ENCODE data around the gene RESF1.

The RESF1 gene

DNA sequence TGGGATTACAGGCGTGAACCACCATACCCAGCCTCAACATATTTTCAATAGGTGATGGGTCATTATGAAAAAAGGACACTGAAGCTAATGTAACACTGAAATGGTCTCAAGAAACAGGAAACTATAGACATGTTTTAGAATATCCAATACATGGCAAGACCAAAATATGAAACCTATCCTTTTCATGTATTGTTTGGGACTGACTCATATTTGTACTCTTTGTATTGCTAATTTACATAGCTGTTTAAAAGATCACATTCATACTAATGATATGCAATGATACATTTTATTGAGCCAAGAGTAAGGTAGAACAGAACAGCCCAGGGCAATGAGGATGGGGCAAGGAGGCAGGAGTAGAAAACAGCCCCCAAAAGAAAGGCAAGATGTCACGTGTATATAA, 32.6 kb downstream of the RESF1 start:
- no peaks in the 10 kb centered on the region for H3K27me3 ChIP-seq (ENCODE audit: low read depth, low read length)
- H3K36me3 ChIP-seq (ENCODE audit: control insufficient read depth in 1 of 2, insufficient read depth in 2 of 2, low read length in 2 of 2): peaks cover 11 to 32% of the 10 kb centered on the region in 2 donors
- no peaks in the 10 kb centered on the region for H3K9me3 ChIP-seq (ENCODE audit: control insufficient read depth in 1 of 2, low read length in 2 of 2)
- H3K4me1 ChIP-seq (ENCODE audit: control insufficient read depth in 1 of 2, insufficient read depth in 2 of 2, low read length in 2 of 2): no peaks in the 10 kb centered on the region
- H3K27ac ChIP-seq (ENCODE audit: low read length): no peak overlapping the region
- H3K4me3 ChIP-seq (ENCODE audit: low read depth in 1 of 2, low read length in 2 of 2): no peak overlapping the region

DNA sequence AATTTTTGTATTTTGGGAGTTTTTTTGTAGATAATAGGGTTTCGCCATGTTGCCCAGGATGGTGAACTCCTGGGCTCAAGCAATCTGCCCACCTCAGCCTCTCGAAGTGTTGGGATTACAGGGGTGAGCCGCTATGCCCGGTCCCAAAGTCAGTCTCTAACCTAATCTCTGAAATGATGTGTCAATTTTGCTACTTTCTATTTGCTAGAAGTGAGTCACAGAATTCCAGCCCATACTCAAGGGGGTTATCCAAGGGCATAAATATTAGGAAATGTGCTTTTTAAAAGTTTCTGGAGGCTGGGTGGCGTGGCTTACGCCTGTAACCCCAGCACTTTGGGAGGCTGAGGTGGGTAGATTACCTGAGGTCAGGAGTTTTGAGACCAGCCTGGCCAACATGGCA, 40.5 kb downstream of the RESF1 start:
- Histone ChIP-seq H3K9me3 (ENCODE audit: control insufficient read depth in 1 of 2, low read length in 2 of 2) (no peaks in the 10 kb centered on the region), H3K27me3 (ENCODE audit: low read depth, low read length) (no peaks in the 10 kb centered on the region), H3K36me3 (ENCODE audit: control insufficient read depth in 1 of 2, insufficient read depth in 2 of 2, low read length in 2 of 2) (peaks cover 0 to 50% of the 10 kb centered on the region in 2 donors), H3K4me3 (ENCODE audit: low read depth in 1 of 2, low read length in 2 of 2) (no peak overlapping the region), H3K27ac (ENCODE audit: low read length) (no peak overlapping the region), H3K4me1 (ENCODE audit: control insufficient read depth in 1 of 2, insufficient read depth in 2 of 2, low read length in 2 of 2) (no peaks in the 10 kb centered on the region)

DNA sequence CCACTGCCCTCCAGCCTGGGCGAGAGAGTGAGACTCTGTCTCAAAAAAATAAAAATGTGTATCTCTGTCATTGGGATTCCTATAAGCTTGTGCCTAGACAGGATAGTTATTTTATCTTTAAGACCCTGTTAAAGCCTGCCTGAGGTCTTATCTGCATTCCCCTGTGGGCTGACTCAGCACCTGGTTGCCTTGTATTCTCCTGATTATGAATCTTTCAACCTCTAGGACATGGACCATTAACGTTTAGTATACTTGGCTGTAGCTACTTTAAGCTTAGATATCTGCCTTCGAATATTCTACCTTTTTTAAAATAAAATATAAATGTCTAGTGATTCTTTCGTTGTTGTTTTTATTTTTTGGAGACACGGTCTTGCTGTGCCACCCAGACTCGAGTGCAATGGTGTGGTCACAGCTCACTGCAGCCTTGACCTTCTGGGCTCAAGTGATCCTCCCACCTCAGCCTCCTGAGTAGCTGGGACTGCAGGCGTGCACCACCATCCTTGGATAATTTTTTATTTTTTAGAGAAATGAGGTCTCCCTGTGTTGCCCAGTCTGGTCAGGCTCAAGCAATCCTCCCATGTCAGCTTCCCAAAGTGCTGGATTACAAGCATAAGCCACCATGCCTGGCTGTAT, 41.3 kb downstream of the RESF1 start:
- Histone ChIP-seq H3K27ac (ENCODE audit: low read length) (no peak overlapping the region), H3K27me3 (ENCODE audit: low read depth, low read length) (no peaks in the 10 kb centered on the region), H3K9me3 (ENCODE audit: control insufficient read depth in 1 of 2, low read length in 2 of 2) (no peaks in the 10 kb centered on the region), H3K4me1 (ENCODE audit: control insufficient read depth in 1 of 2, insufficient read depth in 2 of 2, low read length in 2 of 2) (no peaks in the 10 kb centered on the region), H3K36me3 (ENCODE audit: control insufficient read depth in 1 of 2, insufficient read depth in 2 of 2, low read length in 2 of 2) (peaks cover 0 to 47% of the 10 kb centered on the region in 2 donors), H3K4me3 (ENCODE audit: low read depth in 1 of 2, low read length in 2 of 2) (no peak overlapping the region)

DNA sequence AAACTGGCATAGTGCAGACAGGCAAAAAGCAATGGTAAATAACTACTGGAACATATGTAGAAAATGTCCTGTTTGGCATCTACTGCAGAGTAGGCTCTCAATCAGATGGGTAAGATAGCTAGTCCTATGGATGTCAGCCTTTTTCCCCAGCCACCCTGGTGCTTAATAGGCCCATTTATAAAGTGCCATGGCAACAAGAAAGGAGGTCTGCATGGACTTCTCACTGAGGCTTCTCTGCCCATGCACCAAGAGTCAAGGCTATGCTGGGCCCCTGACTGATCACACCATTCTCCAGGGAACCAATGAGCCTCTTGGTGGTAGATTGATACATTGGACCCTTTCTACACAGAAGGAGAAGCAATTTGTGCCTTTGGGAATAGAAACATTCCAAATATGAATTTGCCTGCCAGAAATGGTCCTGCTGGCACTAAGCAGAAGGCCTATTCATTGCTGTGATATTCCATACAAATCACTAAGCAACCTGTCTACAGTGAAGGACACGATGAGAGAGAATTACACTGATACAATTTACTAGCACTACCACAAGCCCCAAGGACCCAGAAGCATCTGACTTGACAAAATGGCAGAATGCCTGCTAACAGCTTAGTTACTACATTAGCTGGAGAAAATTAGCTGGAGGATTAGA, 43.8 kb downstream of the RESF1 start:
- Histone ChIP-seq H3K4me1 (ENCODE audit: control insufficient read depth in 1 of 2, insufficient read depth in 2 of 2, low read length in 2 of 2) (no peaks in the 10 kb centered on the region), H3K27me3 (ENCODE audit: low read depth, low read length) (no peaks in the 10 kb centered on the region), H3K4me3 (ENCODE audit: low read depth in 1 of 2, low read length in 2 of 2) (no peak overlapping the region), H3K36me3 (ENCODE audit: control insufficient read depth in 1 of 2, insufficient read depth in 2 of 2, low read length in 2 of 2) (peaks cover 0 to 26% of the 10 kb centered on the region in 2 donors), H3K27ac (ENCODE audit: low read length) (no peak overlapping the region), H3K9me3 (ENCODE audit: control insufficient read depth in 1 of 2, low read length in 2 of 2) (no peaks in the 10 kb centered on the region)

DNA sequence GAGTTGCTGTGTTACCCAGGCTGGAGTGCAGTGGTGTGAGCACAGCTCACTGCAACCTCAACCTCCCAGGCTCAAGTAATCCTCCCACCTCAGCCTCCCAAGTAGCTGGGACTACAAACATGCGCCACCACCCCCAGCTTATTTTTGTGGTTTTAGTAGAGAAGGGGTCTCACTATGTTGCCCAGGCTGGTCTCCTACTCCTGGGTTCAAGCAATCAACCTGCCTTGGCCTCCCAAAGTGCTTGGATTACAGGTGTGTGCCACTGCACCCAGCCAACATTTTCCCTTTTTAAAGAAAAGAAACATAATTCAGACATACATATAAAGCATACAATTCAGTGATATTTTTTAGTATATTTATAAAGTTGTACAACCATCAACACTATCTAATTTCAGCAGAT, 44.4 kb downstream of the RESF1 start:
- H3K4me3 ChIP-seq (ENCODE audit: low read depth in 1 of 2, low read length in 2 of 2): no peak overlapping the region
- peaks cover 0 to 22% of the 10 kb centered on the region in 2 donors for H3K36me3 ChIP-seq (ENCODE audit: control insufficient read depth in 1 of 2, insufficient read depth in 2 of 2, low read length in 2 of 2)
- no peaks in the 10 kb centered on the region for H3K4me1 ChIP-seq (ENCODE audit: control insufficient read depth in 1 of 2, insufficient read depth in 2 of 2, low read length in 2 of 2)
- no peaks in the 10 kb centered on the region for H3K27me3 ChIP-seq (ENCODE audit: low read depth, low read length)
- H3K9me3 ChIP-seq (ENCODE audit: control insufficient read depth in 1 of 2, low read length in 2 of 2): no peaks in the 10 kb centered on the region
- H3K27ac ChIP-seq (ENCODE audit: low read length): no peak overlapping the region

DNA sequence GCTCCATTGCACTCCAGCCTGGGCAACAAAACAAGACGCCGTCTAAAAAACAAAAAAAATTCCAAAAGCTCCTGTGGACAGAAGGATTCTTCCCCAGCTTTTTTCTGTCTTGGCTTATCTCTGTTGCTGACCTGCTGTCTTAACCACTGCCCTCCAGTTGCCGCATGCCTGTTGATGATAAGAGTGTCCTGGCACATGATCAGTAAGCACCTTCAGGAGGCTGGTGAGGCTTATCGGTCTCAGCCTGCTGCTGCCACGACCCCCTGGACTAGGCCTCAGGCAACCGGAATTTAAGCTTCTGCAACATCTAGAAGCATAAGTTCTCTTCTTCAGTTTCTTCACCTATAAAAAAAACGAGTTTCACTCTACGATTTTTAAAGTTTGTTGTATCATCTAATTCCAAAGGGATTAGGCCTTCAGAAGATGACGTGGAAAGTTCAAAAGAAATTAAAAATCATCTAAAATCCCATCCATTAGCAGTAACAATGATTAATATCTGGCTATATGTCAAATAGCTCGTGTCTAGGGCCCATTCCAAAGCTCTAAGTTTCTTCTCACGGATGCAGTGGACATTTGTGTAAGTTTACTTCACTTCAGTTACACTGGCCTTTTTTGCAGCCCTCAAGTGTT, 46.4 kb downstream of the RESF1 start:
- H3K9me3 ChIP-seq (ENCODE audit: control insufficient read depth in 1 of 2, low read length in 2 of 2): no peaks in the 10 kb centered on the region
- H3K27ac ChIP-seq (ENCODE audit: low read length): no peak overlapping the region
- peaks cover 0 to 10% of the 10 kb centered on the region in 2 donors for H3K36me3 ChIP-seq (ENCODE audit: control insufficient read depth in 1 of 2, insufficient read depth in 2 of 2, low read length in 2 of 2)
- no peaks in the 10 kb centered on the region for H3K27me3 ChIP-seq (ENCODE audit: low read depth, low read length)
- H3K4me1 ChIP-seq (ENCODE audit: control insufficient read depth in 1 of 2, insufficient read depth in 2 of 2, low read length in 2 of 2): no peaks in the 10 kb centered on the region
- no peak overlapping the region for H3K4me3 ChIP-seq (ENCODE audit: low read depth in 1 of 2, low read length in 2 of 2)

Data from muscle layer of duodenum (tissue), 2 donors.